Heart left ventricle (tissue), 13 donors: Measurements from ENCODE around the gene C13orf46.

Experiments
- CTCF ChIP-seq, 12 donors: fragments of 200-600 bp; sonication (generic) in 4 of 12; IDR thresholded peaks; one replicate each; pipeline versions ENCODE4 v1.5.0 to v1.8.0; 2018 to 2022; ENCODE audit warnings: antibody characterized with exemption in 12 of 12, mild to moderate bottlenecking in 5 of 12
- POLR2A ChIP-seq, 2 donors: fragments of 450-650 bp; IDR thresholded peaks; one replicate each; pipeline ENCODE4 v1.6.1; 2017; ENCODE audit warnings: antibody characterized with exemption in 2 of 2, mild to moderate bottlenecking in 2 of 2, moderate library complexity in 2 of 2
- donor health status: ischemic (EF 13 %, LVEDD 7.1; RV severe dilation, severe dysfunction).
- donor health status: DM: no; HTN: yes; CAD: no.
- donor health status: DM: no; HTN: no; CAD: no.
- donor health status: ischemic (EF 25% LVEDD 6.9; RV normal size, moderate dysfunction).
- donor health status: ischemic (EF 25% LVEDD 5.7; RV mildly dilated, moderate dysfunction).
- donor health status: ischemic (EF 35%, LVEDD 5.7; RV mildly dilated, moderate dysfunction).
- donor health status: nonischemic (EF 11% LVEDD 7.7; RV severe dilation, severe dysfunction).
- donor health status: DM: yes; HTN: yes; CAD: no.
- donor health status: PGD.
- donor health status: ischemic (EF 29% LVEDD 5.4; RV normal size, mild dysfunction).
- donor health status: nonischemic (EF 23%, LVEDD 6.1; RV moderate dilation, normal function).

GRCh38 chr13:113990321-113990837 lies 16.5 kb upstream of the C13orf46 start:
- TF ChIP-seq CTCF (IDR thresholded peaks at IDR 0.05) (no peak), POLR2A (IDR thresholded peaks at IDR 0.05) (no peak)
